T follicular helper cell (primary cell): ENCODE results near the gene GNG12.

Experiments used
- DNase-seq: peaks from one replicate; pipeline ENCODE4 v3.0.0-alpha.2; 2020; ENCODE audit warnings: low read depth

Gene GNG12

DNA sequence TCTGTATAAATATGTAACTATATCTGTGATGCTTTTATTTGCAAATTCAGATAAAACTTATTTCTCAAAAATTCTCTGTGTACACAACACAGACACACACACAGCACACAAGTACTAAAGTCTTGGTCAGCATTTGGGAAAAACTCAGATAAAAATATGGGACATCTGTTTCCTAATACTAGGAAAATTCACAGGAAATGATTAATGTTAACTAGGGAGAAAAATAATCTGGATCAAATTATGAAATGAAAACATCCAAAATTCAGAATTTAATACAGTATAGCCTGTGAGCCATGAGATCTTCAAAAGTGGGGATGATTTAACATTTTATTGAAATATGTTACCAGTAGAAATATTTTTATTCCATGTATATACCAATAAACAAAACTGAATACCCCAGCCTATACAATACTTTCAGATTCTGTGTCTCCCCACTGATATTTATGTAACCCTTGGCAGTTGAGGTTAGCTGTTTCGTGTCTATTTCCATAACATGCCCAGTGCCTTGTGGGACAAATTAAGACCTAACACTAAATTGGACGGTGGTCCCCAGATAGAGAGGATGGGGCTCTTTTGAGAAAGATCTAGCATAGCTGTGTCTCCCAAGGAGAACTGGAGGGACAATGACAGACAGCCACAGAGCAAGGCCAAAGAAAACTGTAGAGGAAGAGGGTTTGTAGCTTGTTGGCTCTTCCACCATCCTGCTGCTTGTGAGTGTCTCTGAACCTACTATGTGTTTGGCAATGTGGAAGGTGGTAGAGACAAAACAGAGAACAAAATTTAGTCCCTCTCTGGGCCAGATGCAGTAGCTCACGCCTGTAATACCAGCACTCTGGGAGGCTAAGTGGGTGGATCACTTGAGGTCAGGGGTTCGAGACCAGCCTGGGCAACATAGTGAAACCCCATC is 47.2 kb downstream of the GNG12 start:
- no peak for DNase-seq

DNA sequence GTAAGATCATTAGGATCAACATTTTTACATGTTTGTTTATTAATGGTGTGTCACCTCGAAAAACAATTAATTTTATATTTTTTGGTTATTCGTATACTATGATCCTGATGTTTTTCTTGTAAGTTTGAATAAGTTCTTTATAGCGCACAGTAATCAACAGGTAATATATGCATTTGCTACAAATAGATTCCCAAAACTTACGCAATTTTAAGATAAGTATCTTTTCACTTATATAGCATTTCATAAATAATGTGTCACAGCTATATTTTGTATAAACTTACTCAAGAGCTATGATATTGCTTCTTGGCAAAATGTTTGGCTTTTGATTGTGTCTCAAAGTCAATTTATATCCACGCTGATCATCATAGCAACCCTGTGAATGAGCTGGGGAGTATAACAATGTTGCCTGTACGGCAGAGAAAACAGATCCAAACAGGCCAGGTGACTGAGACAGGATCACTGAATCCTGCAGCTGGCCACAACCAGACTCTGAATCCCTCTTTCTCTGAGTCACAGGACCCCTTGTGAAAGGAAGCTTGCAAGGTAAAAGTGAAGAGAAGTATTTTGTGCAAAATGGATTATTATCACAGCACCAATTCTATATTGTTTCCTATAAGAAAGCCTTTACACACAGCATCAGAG is 48.6 kb downstream of the GNG12 start:
- no peak for DNase-seq

DNA sequence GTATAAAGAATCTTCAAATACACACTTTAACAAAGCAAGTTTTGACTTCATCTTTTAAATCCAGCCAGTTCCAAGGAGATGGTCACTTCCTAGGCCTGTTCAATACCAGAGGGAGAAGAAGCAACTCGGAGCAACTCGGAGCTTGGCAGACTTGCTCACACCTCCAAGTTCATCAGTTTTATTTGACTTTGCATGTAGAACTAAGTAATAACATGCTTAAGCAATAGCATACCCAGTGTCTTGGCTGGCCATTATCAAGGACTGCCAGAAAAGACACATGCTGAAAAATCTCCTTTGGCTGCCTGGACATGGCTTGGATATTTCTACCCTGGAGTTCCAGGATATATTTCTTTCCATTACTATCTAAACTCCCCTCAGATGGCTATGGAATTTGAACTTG is 52.6 kb downstream of the GNG12 start:
- no peak for DNase-seq

DNA sequence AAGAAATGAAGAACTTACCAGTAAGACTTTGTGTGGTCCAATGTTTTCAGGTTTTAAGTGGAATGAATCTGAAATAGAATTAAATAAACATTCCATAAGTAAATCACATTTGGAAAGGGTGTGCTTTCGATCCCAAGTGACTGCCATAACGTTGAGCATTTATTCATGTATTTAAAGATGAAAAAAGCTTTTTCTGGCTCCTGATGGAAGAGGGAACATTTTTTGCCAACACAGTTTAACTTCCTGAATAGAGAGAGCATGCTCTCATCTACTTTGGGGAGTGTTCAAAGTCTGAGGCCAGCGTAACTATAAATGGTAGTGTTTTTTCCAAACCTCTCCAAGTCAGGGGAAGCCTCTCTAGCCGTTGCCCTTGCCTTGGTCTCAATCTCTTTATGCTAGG is 55.8 kb downstream of the GNG12 start:
- no peak for DNase-seq

DNA sequence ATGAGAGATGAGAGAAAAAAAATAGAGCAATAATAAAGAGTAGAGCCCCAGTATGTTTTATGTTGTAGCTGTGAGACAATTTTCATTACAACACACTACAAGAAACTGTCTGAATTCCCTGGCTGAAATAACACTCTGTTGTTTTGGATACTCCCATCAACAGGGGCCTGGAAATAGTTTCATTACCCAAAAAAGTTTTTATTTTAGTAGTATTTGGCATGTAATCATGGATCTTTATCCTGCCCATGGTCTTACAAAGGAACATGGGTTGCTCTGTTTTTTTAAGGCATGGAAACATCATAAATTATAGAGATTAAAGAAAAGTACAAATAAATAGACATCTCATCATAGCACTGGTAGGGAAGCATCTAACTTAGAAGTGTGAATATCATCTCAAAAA is 56.3 kb downstream of the GNG12 start:
- no peak for DNase-seq

DNA sequence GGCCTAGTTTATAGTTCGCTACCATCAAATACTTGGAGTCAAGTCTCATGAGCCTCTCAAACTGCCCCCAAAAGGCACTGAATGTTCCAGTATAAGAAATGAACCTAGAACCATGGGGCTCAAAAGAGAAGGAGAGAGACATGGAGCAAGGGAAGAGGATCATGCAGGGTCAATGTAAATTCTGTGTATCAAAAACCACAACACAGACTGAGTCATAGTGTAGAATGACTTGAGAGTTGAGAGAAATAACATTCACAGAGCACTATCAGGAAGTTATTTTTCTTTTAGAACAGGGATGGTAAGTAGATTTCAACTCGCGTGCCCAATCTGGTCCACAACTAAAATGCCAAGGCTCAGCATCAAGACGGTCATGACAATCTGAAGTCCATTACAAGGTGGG is 59.8 kb downstream of the GNG12 start:
- DNase-seq: no peak

DNA sequence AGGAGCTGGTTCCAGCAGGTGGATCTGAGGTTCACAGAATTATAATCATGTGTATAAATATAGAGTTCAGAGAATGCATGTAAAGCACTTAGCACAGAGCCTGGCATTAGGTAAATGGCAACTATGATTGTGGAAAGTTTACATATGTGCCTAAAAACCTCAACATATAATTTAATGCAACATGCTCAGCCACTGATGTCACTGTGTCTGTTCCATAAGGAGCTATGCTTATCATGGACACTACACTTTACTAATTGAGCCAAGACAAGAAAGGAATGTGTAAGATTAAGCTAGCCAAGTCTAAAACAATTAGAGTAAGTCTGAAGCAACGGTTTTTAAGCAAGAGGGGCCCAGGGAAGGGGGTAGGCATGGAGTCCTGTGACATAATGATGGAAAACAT is 61.5 kb downstream of the GNG12 start:
- DNase-seq: no peak

DNA sequence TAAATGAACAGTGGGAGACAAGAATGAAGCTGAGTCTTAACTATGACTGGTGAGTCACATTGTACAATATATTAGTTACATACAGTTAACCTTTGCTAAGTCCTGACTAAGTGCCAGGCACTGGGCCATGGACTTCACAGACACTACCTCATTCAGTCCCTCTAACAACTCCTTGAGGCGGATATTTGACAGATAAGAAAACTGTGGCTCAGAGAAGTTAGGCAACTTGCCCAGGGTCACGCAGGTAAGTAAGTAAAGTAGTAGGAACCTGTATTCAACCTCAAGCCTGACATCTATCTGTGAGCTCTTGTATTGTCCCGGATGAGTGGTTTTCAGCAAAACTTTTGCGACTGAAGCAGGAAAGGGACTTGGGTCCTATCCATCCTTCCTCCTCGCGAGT is 62.1 kb downstream of the GNG12 start:
- DNase-seq: no peak

DNA sequence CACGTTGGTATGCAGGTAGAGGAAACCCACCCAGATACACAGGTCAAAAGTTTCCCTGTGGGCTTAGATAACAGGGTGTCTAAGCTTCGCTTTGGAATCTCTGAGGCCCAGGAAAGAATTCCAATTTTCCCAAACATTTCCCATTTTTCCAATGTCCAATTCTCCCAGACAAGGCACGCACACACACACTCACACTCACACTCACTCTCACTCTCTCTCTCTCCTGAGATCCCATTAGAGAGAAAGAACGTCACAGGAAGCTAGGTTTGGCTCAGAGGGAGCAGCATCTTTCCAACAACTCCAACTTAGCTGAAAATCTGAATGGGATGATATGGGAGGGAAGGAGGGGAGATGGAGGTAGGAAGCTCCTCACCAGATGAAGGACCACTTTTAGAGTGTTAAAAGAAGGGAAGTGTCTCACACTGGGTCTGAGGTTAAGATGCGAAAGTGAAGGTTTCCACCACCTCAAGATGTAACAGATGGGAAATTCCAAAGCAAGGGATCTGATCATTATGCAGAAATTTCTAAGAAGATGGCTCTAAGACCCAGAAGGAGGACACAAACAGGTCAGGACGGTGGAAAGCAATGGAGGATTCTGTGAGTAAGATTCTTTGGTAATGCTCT is 63.5 kb downstream of the GNG12 start:
- DNase-seq: no peak

DNA sequence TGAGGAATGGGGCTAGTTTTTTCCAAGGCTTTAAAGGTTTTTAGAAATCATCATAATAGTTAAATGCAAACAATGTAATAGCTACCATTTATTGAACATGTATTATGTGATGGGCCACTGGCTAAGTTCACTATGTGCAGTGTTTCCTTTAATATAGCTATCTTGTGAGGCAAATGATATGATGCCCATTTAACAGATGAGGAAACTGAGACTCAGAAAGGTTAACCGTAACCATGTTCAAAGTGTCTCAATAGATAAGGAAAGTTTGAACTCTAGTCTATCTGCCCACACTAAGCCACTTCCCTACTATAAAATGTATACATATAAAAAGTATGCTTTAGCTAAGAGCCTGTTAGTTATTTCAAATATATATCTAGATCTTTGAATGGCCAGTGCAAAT is 64.8 kb downstream of the GNG12 start:
- no peak for DNase-seq

DNA sequence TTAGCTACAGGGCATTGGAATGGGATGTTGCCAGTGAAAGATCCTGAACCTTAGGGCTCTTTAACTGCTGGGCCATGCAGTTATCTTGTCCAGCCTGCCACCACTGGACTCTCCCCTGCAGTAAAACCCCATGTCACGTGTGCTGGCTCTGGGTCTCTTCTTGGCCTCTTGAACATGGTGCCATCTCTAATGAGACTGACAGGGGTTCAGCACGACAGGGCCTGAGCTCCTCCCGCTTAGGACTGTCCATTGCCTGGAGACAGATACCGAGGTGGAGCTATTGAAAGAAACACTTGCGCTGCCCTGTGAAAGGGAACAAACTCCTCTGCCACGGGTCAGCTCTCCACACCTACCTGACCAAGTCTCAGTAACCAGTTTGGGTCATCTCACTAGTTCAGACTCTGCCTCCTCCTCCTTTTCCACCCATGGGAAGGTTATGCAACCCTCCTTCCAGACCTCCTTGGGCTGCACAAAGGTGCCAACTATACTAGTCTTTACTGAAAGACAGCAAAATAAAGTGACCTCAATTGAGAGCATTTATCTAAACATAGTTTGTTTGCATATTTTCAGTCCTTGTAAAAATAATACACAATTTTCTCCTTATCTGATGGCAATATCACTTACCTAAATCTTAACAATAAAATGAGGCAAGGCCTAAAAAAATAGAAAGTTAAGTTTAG is 66.0 kb downstream of the GNG12 start:
- no peak for DNase-seq

DNA sequence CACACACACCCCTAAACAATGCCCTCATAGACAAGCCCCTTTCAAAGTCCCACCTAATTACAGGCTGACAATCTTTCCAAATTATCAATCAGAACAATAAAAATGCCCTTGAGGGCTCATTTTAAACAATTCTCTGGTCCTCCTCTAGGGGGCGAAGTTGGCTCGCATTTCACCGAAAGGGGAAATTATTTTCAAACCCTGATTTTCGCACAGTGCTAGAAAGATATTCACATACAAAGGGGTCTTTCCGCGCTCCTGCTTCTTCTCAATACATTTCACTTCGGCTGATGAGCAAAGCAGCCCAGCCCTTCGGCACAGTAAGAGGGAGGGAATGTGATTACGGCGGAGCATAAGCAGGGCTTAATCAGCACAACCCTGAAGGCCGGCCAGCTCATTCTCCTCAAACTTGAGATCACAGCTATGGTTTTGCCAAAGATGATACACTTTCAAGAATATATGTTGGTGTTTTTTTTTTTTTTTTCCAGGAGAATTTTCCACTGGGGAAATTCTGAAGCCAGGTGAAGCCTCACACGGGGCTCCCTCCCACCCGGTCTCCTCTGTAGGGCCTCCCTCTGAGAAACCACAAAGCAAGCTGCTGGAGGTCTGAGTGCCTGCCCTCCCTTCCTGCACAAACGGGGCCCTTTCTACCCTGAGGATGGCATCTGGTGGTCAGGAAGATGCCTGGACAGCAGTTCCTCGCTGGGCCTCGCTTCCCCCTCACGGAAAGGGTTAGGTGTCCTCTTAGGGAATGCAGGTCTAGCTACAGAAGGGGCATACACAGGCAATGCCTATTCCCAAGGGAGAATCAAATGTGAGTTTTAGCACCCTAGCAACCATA is 66.9 kb downstream of the GNG12 start:
- no peak for DNase-seq

DNA sequence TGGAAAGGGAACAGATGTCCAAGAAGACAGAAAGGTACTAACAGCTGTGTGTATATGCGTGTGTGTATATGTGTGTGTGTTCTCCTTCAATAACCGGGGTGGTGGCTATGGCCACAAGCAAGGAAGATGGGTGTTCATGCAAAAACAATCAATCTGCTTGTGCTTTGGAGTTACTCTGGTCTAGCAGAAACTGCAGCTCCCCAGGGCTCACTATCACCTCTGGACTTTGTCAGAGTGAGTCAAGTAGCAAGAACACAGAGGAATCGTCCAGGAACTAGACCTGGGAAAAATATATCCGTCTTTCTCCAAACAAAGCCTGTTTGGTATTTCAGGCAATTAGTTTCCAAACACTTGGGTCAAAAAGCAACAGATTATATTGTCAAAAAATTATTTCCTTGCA is 68.6 kb downstream of the GNG12 start:
- DNase-seq: no peak

DNA sequence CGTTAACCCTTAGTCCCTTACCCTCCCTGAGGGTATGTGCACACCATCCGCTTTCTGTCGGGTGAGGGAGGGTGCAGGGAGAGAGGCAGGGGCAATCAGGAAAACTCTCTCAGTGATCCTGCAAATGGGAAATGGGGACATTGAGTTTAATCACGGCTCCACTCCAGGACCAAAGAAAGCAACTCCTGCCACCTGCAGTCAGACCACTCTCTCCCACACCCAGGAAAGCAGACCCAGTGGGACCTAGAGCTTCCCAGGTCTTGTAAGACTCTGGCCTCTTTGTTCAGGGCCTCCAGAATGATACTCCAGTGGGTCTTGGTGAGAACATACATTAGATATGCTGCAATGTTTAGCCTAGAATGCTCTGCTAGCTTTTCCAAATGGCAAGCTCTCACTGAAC is 71.5 kb downstream of the GNG12 start:
- DNase-seq: no peak

DNA sequence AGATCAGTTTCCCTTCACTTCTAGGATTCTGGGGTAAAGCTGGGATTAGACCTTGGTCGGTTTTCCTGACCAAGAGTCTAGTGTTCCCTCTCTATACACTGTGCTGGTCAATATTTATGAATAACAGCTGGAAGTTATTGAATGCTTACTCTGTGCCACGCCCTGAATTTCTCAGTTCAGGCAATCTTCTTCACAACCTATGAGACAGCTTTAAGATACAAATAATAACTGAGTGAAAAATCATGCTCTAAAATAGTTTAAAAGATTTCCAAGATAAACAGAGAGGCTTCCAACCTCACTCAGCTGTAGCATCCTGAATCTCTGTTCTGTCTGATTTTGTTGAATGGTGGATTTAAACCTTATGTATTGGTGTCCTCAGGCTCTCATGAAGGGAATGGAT is 72.2 kb downstream of the GNG12 start:
- DNase-seq: no peak

DNA sequence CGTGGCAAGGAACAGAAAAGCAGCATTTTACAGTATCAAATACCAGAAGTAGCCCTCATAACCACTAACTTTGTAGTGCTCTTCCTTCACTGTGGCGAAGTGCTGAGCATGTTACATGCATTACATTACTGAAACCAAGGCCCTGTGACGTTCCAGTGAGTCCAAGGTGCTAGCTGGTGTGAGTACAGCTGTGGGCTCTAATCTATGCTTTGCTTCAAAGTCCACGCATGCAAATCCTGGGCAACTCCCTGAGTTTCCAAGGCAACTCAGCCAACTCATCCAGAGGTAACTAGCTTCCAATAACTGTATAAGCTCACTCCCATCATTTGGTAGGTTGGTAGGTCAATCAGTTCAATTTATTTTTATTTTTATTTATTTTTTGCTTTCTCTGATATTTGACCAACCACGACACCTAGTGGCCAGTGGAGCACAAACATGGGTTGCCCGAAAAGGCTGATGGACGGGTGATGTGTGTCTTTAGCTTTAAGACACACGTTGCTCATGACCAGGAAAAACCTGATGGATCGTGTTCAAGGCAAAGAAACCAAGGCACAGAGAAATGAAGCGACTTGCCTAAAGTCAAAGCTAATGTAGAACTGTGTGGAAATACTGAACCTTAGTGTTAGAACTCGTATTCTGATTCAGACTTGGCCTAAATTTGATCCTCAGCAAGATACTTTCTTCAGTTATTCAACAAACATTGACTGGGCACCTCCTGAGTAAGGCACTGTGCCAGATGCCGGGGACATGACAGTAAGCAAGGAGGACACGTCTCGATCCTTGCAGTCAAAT is 73.0 kb downstream of the GNG12 start:
- peak; percentile 26 for DNase-seq

DNA sequence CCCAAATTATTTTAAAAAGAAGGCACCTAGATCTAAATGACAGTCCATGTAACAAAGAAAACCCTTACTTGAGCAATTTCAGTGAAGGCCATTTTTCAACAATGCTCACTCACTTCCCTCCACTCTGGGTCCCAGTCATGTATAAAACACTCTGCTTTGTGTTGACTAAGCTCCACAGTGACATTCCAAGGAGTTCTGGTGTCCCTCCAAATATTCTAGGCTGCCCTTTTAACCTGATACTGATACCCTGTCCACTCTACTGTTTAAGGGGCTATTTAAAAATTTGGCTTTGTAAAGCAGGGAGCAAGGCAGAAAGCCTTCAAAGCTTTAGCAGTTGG is 73.6 kb downstream of the GNG12 start:
- DNase-seq: no peak

DNA sequence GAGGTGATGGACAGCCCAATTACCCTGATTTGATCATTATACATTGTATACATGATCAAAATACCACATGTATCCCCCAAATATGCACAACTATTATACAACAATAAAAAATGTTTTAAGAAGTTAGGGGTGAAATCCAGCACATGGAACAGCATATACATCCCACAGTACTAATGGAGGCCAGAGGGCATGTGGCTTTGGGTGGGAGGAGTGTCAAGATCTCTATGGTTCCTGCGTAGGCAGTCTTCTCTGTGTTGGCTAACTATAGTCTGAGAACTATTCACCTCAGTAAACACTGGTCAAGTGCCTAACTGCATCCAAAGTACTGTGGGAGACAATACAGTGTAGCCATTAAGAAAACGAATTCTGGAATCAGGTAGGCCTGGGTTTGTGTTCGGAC is 74.2 kb downstream of the GNG12 start:
- DNase-seq: no peak

DNA sequence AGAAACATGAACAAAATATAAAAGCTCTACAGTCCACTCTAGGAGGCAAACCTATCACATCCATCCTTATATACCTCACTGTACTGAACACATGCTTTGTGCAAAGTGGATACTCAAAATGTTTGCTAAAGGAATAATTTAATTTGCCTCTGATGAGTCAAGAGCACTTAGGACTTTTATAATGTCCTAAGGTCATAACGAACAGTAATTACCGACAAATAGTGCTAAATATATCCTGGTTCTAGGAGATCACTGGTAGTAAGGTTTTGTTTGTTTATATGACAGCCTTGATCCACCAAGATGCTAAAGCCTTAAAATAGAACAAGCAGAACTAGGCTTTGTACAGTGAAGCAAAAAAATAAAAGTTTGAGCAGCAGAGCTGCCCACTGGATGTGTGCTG is 77.6 kb downstream of the GNG12 start:
- DNase-seq: no peak

DNA sequence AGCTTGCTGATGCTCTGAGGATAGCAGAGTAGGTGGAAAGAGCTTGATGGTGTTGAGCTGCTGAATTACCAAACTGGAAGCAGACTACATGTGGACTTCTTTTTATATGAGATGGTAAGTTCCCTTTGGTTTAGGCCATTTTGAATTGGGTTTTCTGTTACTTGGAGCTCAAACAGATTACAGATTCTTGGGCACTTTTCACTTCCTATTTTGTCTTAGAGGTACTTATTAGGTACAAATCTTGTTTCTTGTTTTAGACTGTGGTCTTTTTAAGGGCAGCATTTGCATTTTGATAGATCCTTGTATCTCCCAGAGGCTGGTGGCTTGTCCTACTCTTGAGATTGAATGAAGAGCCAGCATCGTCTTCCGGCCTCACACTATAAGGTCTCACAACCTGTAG is 78.1 kb downstream of the GNG12 start:
- DNase-seq: no peak

DNA sequence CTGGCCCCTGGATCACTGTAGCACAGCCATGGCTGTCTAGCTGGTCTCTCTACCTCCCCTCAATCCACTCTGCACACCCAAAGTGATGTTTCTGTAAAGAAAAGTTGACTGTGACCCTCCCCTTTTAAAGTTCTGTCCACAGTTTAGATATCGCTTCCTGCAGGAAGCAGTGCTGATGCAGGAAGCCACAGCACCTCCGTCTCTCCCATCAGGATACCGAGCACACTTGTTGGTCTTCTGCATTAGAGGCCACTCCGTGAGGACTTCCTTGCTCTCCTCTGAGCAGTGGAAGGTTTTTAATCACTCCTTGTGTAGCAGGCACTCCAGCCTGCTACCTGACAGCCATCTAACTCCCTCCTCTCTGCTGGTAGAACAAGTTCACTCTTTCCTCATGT is 78.7 kb downstream of the GNG12 start:
- DNase-seq: no peak
